Neural progenitor cell (in vitro differentiated cells): ENCODE data around the gene BFSP1. TPM values are rescaled to one million over a fixed set of nuclear protein-coding genes. Genes with fewer than 3 reads are reported as not detected.

ENCODE experiments used
- DNase-seq: peaks from one replicate; pipeline ENCODE4 v3.0.0-alpha.2; 2016; ENCODE audit warnings: low spot score
- H2AFZ ChIP-seq: fragments of 200-600 bp; sonication (generic); replicated peaks from 2 replicates; pipeline ENCODE4 v1.6.1; 2016; ENCODE audit warnings: antibody characterized with exemption
- H3F3A ChIP-seq: fragments of 200-600 bp; sonication (generic); 2 replicates; pipeline ENCODE4 v1.6.1; 2016; ENCODE audit warnings: antibody characterized with exemption, low read depth
- H3K27ac ChIP-seq: fragments of 200-600 bp; sonication (generic); 2 replicates; pipeline ENCODE4 v1.5.1; 2016; ENCODE audit warnings: mild to moderate bottlenecking
- H3K27me3 ChIP-seq: fragments of 200-600 bp; sonication (generic); 2 replicates; pipeline ENCODE4 v1.6.1; 2016; ENCODE audit warnings: mild to moderate bottlenecking, moderate library complexity
- H3K36me3 ChIP-seq: fragments of 200-600 bp; sonication (generic); 2 replicates; pipeline ENCODE4 v1.5.1; 2016
- H3K4me1 ChIP-seq: fragments of 200-600 bp; sonication (generic); 2 replicates; pipeline ENCODE4 v1.6.1; 2016; ENCODE audit warnings: mixed run types
- H3K4me2 ChIP-seq: fragments of 200-600 bp; sonication (generic); 2 replicates; pipeline ENCODE4 v1.6.1; 2016
- H3K4me3 ChIP-seq: fragments of 200-600 bp; sonication (generic); 2 replicates; pipeline ENCODE4 v1.5.1; 2016
- H3K79me2 ChIP-seq: fragments of 200-600 bp; sonication (generic); 2 replicates; pipeline ENCODE4 v1.6.1; 2016; ENCODE audit warnings: low read depth
- H3K9ac ChIP-seq: fragments of 200-600 bp; sonication (generic); 2 replicates; pipeline ENCODE4 v1.6.1; 2016
- H3K9me3 ChIP-seq: fragments of 200-600 bp; sonication (generic); 2 replicates; pipeline ENCODE4 v1.5.1; 2016; ENCODE audit warnings: low read depth
- H4K20me1 ChIP-seq: fragments of 200-600 bp; sonication (generic); 2 replicates; pipeline ENCODE4 v1.6.1; 2016; ENCODE audit warnings: low read depth
- H3K27ac Mint-ChIP-seq: 3 replicates; pipeline ENCODE4 v1.8.0; 2021; ENCODE audit warnings: mixed read lengths
- H3K27me3 Mint-ChIP-seq: 2 replicates; pipeline ENCODE4 v1.8.0; 2022; ENCODE audit warnings: low read depth, mild to moderate bottlenecking, inconsistent platforms, moderate library complexity, mixed read lengths; ENCODE audit not compliant: insufficient read depth
- H3K36me3 Mint-ChIP-seq: 3 replicates; pipeline ENCODE4 v1.8.0; 2021; ENCODE audit warnings: mixed read lengths
- H3K4me1 Mint-ChIP-seq: 3 replicates; pipeline ENCODE4 v1.8.0; 2021; ENCODE audit warnings: mixed read lengths
- H3K4me3 Mint-ChIP-seq: 3 replicates; pipeline ENCODE4 v1.8.0; 2021; ENCODE audit warnings: mild to moderate bottlenecking, moderate library complexity, mixed read lengths
- H3K9me3 Mint-ChIP-seq: 3 replicates; pipeline ENCODE4 v1.8.0; 2020; ENCODE audit warnings: mixed read lengths
- CTCF ChIP-seq: fragments of 200-600 bp; sonication (generic); IDR thresholded peaks from 2 replicates; pipeline ENCODE4 v1.5.1; 2017; ENCODE audit warnings: antibody characterized with exemption, mild to moderate bottlenecking
- EZH2 ChIP-seq: fragments of 200-600 bp; sonication (generic); IDR thresholded peaks from 2 replicates; pipeline ENCODE4 v1.6.1; 2017; ENCODE audit warnings: antibody characterized with exemption, mild to moderate bottlenecking, moderate library complexity
- EZH2phosphoT487 ChIP-seq: fragments of 200-600 bp; sonication (generic); IDR thresholded peaks from 2 replicates; pipeline ENCODE4 v1.6.1; 2017; ENCODE audit warnings: antibody characterized with exemption
- total RNA-seq: library from RNA; depleted of rRNA; stranded (reverse); fragments of >200 nt; gene quantifications from 2 replicates; pipeline ENCODE4 v1.2.3, GENCODE V29; 2015; ENCODE audit warnings: low replicate concordance

The BFSP1 gene
- not detected in 2 replicates for total RNA-seq

- Mint-ChIP-seq H3K9me3 (peaks cover 7% of the 10 kb centered on the region), H3K4me1 (peaks cover 18% of the 10 kb centered on the region), H3K36me3 (no peaks in the 10 kb centered on the region), H3K27me3 (peaks cover 59% of the 10 kb centered on the region), H3K4me3 (peak within 1 kb of the TSS; percentile 86), H3K27ac (peak within 1 kb of the TSS; percentile 90)
- Histone ChIP-seq H3K9ac (no peak within 1 kb of the TSS), H3K27ac (no peak within 1 kb of the TSS), H3K9me3 (no peaks in the 10 kb centered on the region), H4K20me1 (peaks cover 46% of the 10 kb centered on the region), H3K4me2 (peak within 1 kb of the TSS; percentile 82), H3K79me2 (no peaks in the 10 kb centered on the region), H3F3A (peaks cover 25% of the 10 kb centered on the region), H2AFZ (no peak within 1 kb of the TSS), H3K4me3 (peak within 1 kb of the TSS; percentile 46), H3K36me3 (no peaks in the 10 kb centered on the region), H3K27me3 (peaks cover 98% of the 10 kb centered on the region), H3K4me1 (peaks cover 10% of the 10 kb centered on the region)
- peak; percentile 100 for TF ChIP-seq EZH2phosphoT487
- no peak for TF ChIP-seq CTCF
- TF ChIP-seq EZH2 = peak; percentile 50
- DNase-seq = peak; percentile 96
These were observed at the start of gene BFSP1 for GRCh38 chr20:17530716-17531664. TSS of gene BFSP1 (minus strand) at chr20:17531379. CDS start at chr20:17531329, 50 bp downstream.

GRCh38 chr20:17580895-17581294, 49.7 kb upstream of the BFSP1 start:
- Histone ChIP-seq H2AFZ (no peak overlapping the region), H3K27me3 (no peaks in the 10 kb centered on the region), H3K9me3 (no peaks in the 10 kb centered on the region), H3K4me2 (no peak overlapping the region), H4K20me1 (peaks cover 33% of the 10 kb centered on the region), H3F3A (no peaks in the 10 kb centered on the region), H3K4me3 (no peak overlapping the region), H3K79me2 (peaks cover 85% of the 10 kb centered on the region), H3K4me1 (no peaks in the 10 kb centered on the region), H3K27ac (no peak overlapping the region), H3K36me3 (no peaks in the 10 kb centered on the region), H3K9ac (no peak overlapping the region)
- no peak overlapping the region for H3K27ac Mint-ChIP-seq
- no peaks in the 10 kb centered on the region for H3K27me3 Mint-ChIP-seq
- peaks cover 2% of the 10 kb centered on the region for H3K9me3 Mint-ChIP-seq
- H3K36me3 Mint-ChIP-seq = peaks cover 10% of the 10 kb centered on the region
- H3K4me1 Mint-ChIP-seq = no peaks in the 10 kb centered on the region
- no peak for TF ChIP-seq EZH2phosphoT487
- DNase-seq = no peak
- no peak overlapping the region for H3K4me3 Mint-ChIP-seq

GRCh38 chr20:17579369-17580039, 48.3 kb upstream of the BFSP1 start:
- H3K27ac Mint-ChIP-seq = no peak overlapping the region
- no peaks in the 10 kb centered on the region for H3K36me3 ChIP-seq
- peaks cover 31% of the 10 kb centered on the region for H4K20me1 ChIP-seq
- no peak for TF ChIP-seq EZH2phosphoT487
- TF ChIP-seq CTCF = no peak
- no peak for TF ChIP-seq EZH2
- no peak overlapping the region for H3K4me3 ChIP-seq
- no peaks in the 10 kb centered on the region for H3K9me3 ChIP-seq
- H3K4me3 Mint-ChIP-seq = no peak overlapping the region
- H3K9ac ChIP-seq = no peak overlapping the region
- no peak overlapping the region for H3K27ac ChIP-seq
- H3K27me3 ChIP-seq = no peaks in the 10 kb centered on the region
- no peaks in the 10 kb centered on the region for H3K4me1 ChIP-seq
- peaks cover 2% of the 10 kb centered on the region for H3K9me3 Mint-ChIP-seq
- peaks cover 10% of the 10 kb centered on the region for H3K36me3 Mint-ChIP-seq
- no peaks in the 10 kb centered on the region for H3F3A ChIP-seq
- no peak for DNase-seq
- peaks cover 2% of the 10 kb centered on the region for H3K27me3 Mint-ChIP-seq
- H2AFZ ChIP-seq = no peak overlapping the region
- no peaks in the 10 kb centered on the region for H3K4me1 Mint-ChIP-seq
- H3K4me2 ChIP-seq = no peak overlapping the region
- peaks cover 87% of the 10 kb centered on the region for H3K79me2 ChIP-seq
